ENCODE results near the gene PHACTR3.

The PHACTR3 gene

DNA sequence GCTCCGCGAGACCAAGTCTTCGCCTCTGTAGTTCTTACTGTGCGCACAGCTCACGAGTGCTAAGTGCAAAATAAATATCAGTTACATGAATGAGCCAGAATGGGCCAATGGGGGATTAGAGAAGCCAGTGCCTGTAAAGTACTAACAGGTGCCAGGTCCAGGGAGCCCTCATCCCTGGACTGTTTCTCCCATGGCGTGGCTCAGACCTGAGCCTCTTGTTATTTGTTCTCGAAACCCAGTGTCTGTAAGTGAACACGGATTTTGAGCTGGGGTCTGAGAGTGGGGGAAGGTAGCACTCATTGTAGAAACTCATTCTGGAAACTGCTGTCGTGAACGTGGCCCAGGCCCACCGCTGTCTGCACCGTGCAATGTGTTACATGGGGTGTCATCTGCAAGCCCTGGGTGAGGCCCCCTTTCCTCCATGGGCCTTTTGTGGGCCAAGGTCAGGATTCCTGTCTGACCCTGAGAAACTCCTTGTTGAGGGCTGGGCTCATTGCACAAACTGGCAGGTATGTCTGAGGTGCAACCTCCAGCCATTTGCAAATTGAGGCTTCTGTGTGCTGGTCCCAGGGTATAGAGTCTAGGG, 174.4 kb downstream of the PHACTR3 start:
- no peak for DNase-seq (ENCODE audit: low spot score)

DNA sequence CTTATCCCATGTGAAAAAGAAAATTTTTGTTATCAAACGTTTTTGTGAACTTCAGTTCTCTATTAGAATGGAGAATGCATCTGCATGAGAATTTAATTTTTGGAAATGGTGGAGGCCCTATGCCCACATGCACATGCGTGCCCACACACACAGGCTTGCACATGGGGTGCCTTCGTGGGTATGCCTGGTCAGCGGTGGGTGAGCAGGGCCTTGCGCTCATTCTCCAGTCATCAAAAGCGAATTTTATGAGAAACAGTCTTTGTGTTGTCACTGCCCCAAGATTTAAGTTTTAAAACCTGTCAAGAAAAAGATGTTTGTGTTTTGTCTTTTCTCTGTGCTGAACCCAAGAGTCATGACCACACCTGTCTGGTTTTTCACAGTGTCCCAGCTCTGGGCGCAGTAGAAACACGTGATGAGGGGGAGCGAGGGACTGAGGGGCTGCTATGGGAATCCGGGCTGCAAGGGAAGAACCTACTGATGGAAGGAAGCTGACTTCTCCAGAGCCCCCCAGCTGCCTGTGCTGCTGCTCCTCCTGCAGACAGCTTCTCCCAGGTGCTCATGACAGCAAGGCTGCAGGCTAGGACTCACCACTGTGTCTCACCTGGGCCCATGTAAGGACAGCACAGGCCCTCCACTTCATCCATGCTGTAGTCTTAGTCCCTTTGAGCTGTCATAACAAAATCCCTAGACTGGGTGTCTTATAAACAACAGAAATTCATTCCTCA, 175.5 kb downstream of the PHACTR3 start:
- no peak for DNase-seq (ENCODE audit: low spot score)

DNA sequence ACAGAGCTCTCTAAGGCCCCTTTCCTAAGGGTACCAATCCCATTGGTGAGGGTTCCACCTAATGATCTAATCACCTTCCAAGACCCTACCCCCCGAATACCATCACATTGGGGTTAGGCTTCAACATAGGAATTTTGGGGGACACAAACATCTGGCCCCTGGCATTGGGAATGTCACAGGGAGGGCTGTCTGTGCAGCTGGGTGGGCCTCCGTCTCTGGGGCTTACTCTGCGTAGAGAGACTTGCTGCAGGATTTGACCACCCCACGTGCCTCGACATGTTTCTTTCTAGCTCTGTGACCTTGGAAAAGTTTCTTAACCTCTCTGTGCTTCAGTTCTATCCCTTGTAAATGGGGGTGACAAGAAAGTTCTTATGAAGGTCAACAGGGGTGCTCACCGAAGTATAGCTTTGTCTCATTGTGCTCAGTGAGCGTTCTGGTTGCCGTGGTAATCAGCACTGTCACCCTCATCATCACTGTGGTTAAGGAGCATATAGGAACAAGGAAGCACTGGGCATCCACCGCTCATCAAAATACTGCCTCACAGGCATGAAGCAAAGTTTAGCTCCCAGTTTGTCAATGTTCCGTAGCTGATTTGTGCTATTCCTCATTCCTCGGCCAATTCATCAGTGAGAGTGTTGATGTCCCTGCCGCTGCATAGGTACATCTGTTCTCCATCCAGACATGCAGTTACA, 176.3 kb downstream of the PHACTR3 start:
- no peak for DNase-seq (ENCODE audit: low spot score)

DNA sequence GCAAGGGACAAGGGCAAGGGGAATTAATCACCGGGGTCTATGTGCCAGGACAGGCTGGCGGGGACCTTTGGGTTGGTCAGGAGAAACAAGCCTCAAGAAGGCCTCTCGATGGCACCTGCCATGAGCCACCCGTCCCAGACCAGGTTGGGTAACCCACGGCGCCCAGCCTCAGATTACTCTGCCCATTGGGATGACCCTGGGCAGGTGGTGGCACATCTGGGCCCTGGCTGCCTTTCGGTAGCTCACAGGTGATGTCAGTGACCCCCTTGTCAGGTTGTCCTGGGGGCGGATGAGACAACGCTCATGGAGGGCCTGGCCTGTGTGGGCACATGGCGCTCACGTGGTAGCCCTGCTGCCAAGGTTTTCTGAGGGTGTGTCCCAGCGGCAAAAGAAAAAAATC, 176.9 kb downstream of the PHACTR3 start:
- no peak for DNase-seq (ENCODE audit: low spot score)

DNA sequence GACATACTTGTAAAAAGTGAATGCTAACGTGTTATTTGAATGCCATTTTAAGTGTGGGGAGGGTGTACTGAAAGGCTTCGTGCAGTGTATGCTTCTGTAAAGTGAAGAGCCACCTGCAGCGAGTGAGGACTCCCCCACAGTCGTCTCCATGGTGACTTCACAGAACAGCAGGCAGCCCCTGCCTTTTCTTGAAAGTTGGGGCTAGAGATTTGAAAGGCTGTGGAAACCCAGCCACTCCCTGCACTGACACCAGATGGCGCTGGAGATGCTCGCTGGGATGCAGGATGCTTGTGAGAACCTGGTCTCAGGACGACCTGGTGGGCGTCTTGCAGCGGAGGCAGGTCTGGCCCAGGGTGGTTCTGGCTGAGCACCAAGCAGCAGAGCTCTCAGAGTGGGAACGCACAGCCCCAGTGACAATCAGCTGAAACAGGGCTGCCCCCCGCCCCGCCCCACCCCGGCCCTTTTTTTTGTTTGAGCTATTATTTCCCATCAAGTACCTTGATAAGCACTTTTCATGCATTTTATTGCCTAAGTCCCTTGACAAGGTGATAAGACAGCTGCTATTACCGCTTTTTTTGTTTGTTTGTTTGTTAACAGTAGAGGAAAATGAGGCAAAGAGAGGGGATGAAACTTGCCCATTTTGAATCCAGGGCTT, 178.8 kb downstream of the PHACTR3 start:
- DNase-seq (ENCODE audit: low spot score): peak; percentile 56

DNA sequence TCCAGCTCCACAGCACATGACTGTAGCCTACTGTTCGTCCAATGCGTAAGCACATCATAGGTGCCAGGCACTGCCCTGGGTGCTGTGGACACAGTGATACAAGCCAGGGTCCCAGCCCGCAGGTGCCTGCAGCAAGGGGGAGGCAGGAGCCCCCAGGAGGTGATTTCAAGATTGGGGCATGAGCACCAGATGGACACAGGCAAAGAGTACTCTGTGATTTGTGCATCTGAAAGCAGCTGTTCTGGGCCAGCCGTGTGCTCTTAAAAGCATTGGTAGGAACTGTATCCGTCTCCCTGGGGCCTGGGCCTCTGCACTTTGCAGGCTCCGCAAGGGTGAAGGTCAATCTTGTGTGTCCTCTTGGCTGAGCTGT, 179.3 kb downstream of the PHACTR3 start:
- no peak for DNase-seq (ENCODE audit: low spot score)

DNA sequence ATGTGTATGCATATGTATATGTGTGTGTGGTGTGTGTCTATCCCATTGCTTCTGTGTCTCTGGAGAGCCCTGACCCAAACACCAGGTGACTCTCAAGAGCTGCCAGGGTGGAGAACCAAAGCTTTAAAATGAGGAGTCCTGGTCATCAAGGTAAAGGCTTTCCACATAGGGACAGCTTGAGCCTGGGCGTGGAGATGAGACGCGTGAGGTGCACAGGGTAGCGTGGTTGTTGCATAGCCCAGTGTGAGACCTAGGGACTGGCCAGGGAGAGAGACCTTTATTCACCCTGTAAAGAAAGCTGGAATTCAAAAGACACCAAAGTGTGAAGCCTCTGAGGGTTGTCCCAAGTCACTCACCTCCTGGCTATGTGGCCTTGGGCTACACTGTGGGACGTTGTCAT, 180.0 kb downstream of the PHACTR3 start:
- DNase-seq (ENCODE audit: low spot score): no peak

DNA sequence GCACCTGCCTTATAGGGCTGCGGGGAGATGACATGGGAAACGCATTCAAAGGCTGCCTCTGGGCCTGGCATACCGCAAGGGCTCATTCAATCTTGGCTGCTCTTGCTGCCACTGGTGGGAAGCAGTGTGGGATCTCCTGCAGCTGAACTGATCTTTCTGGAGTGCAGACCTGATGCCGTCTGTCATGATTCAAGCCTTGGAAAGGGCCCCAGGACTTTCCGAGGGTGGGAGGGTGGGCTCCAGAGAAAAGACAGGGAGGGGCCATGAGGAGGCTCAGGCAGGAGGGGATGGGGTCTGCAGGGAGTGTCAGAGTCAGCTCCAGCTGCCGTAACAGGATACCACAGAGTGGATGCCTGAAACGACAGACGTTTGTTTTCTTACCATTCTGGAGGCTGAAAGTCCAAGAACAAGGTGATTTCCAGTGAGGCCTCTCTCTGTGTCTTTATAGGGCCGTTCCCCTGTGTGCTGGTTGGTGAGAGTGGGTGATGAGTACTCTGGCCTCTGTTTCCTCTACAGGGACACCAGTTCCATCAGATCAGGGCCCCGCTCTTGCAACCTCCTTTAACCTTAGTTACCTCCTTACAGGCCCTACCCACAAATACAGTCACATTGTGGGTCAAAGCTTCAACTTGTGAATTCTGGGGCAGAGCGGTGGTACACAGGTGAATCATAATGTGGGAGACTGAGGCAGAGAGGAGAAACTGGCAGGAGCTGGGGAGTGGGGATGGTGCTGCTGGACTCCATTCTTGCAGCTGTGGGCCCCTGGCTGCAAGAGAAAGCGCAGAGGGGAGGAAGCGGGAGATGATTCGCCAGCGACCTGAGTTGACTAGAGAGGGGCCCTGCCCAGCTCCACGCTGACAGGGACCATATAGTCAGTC, 180.7 kb downstream of the PHACTR3 start:
- no peak for DNase-seq (ENCODE audit: low spot score)

DNA sequence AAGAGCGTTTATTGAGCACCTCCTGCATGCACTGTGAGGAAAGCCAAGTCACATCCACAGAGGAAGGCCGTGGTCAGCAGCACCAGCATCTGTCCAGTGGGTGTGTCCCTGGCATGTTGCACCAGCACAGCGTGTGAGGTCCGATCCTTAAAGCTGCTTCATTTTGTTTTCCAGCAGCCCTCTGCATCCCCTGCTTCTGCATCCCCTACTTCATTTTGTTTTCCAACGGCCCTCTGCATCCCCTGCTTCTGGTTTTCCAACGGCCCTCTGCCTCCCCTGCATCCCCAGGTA, 181.3 kb downstream of the PHACTR3 start:
- DNase-seq (ENCODE audit: low spot score): no peak

DNA sequence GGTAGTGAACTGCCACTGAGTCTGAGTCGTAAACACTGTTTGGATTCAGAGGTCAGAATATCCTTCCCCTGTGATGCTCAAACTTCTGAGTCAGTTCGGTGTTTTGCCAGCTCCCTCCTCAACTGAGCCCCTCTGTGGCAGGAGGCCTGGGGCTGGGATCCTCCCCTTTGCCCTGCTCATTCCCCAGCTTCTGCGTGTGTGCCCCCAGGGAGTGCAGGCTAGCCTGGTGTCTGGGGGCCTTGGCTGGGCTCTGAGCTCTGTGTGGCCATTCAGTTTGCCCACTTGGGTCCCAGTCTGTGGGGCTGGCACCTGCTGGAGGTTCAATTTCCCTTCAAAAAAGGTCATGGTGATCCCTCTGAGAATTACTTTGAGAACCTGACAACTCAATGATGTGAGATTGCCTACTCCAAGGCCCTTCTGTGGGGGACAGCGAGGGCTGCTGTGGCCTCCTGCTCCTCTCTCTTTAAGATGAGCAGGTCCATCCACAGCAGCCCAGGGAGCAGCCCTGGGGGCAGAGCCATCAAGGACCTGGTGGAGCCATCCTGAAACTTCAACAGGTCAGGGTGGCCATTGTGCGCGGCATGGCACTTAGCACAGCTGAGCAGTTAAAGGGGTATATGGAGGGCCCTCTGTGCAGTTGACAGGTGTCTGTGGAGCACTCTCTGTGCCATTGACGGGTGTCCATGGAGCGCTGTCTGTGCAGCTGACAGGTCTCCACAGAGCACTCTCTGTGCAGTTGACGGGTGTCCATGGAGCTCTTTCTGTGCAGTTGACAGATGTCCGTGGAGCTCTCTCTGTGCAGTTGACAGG, 181.9 kb downstream of the PHACTR3 start:
- DNase-seq (ENCODE audit: low spot score): no peak

DNA sequence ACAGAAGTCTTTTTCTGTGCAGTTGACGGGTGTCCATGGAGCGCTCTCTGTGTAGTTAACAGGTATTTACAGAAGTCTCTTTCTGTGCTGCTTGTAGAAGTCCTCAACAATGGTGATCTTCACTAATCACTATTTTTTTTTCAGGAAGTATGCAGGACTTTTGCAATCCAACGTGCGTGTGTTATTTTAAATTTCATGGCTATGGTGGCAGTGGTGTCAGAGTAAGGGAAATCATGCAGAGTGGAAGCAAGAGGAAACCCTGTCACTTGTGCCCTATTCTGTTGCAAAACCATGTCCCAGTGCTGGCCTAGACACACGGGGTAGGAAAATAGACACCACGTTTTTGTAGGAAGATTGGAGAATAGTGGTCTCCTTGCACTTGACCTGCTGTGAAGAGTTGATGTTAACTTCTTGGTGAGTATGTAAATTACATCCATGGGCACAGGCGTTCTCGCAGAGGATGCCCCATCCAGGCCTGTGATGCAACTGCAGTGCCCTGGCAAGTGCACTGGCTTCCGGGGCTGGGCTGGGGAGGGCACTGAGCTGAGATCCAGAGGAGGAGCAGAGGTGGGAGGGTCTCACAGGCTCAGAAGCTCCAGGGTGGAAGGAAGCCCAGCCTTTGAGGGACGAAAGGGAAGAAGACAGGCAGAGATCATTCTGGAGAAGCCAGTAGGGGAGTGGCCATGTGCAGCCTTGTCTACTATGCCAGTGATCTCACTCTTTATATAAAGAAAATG, 182.6 kb downstream of the PHACTR3 start:
- DNase-seq (ENCODE audit: low spot score): no peak

DNA sequence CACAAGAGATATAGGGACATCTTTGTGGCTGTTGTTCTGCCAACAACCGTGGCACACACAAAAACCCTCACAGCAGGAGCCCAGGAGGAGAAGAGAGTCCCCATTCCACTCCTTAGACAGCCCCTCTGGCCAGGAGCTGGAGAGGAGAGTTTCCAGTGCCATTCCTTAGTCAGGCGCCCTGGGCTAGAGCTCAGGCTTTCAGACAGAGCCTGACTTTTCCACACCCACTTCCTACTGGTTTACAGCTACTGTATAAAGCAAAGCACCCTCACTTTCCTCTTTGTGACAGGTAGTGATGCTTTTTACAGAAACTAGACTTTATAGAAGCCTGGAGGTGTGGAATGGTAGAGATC, 183.2 kb downstream of the PHACTR3 start:
- no peak for DNase-seq (ENCODE audit: low spot score)

DNA sequence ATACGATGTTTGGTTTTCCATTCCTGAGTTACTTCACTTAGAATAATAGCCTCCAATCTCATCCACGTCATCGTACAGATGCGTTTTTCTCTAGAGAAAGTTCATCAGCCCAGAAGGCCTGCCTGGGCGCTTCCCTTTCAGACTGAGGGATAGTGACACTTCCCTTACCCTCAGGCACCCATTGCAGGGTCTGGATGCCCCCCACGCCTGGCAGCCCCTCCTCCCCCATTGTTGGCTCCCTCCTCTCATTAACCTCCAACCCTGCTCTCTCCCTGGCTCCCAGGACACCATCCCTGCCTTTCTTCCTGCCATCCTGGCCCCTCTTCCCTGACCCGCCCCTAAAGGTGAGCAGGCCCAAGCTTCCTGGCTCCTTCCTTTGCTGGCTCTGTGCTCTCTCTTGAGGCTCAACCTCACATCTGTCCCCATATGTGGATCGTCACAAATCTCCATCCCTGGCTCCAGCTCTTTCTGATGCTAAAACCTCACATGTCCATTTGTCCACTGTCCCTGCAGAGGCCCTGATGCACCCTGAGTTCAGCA, 183.9 kb downstream of the PHACTR3 start:
- DNase-seq (ENCODE audit: low spot score): no peak

DNA sequence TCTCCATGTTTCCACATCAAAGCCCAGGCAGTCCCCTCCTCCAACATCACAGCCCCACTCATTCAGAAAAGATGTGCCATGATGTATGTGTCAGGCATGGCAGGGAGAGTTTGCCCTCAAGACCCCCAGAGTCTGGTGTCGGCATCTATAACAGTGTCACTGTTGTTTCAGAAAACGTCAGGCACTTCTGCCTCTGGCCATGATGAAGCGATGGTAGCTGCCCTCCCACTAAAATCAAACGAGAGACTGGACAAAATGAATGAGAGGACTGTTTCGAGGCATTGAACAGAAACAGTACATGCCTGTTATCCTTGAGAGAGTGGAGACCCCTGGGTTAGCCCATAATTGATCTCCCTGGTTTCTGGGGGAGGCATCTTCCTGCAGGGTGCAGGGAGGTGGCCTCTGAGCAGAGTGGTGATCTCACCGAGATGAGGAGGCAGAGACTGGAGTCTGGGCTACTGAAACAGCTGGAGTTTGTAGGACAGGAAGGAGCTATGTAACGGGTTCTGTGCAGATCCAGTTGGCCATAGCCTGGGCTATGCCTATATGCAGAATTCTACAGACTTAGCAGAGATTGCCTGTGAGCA, 184.6 kb downstream of the PHACTR3 start:
- no peak for DNase-seq (ENCODE audit: low spot score)

DNA sequence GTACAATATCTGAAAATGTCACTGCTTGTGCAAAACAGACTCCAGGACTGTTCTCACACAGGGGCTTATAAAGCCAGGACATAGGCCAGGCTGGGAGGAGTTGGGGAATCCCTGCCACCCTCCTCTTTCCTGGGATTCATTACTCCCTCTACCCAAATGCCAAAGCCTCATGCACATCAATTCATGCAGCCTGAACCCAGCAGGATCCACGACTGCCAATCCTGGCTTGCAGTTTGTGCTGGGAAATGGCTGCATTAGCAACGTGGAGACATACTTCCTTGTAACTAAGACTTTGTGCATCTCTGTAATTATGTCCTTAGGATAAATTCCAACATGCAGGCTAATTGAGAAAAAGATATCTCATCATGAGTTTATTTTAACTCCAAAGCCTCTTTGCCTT, 185.3 kb downstream of the PHACTR3 start:
- DNase-seq (ENCODE audit: low spot score): no peak

DNA sequence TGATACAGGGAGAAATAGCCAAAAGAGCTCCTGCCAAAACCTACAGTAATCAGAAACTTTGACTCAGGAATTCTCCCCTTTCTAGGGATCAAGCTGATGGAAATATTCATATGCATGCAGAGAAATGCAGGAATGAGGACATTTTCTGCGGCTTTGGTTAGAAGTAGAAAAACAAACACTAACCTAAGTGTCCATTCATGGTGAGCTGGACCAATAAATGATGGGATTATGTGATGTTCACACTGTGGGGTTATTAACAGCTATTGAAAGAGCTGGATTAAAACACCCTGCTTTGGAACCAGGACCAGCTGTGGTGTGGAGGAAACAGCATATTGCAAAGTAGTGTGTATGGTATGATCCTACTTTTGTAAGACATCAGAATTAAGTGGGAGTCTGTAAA, 186.0 kb downstream of the PHACTR3 start:
- no peak for DNase-seq (ENCODE audit: low spot score)

DNA sequence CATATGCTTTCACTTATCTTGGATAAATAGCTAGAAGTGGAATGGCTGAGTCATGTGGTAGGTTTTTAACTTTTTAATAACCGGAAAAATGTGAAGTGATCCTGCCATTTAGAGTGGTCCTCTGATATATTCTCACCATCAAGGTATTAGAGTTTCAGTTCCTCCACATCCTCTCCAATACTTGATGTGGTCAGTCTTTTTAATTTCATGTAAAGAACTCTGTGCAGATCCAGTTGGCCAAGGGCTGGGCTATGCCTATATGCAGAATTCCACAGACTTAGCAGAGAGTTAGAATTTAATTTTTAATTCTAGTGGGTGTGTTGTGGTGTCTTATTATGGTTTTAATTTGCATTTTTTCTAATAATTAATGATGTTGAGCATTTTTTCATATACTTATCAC, 188.0 kb downstream of the PHACTR3 start:
- no peak for DNase-seq (ENCODE audit: low spot score)

DNA sequence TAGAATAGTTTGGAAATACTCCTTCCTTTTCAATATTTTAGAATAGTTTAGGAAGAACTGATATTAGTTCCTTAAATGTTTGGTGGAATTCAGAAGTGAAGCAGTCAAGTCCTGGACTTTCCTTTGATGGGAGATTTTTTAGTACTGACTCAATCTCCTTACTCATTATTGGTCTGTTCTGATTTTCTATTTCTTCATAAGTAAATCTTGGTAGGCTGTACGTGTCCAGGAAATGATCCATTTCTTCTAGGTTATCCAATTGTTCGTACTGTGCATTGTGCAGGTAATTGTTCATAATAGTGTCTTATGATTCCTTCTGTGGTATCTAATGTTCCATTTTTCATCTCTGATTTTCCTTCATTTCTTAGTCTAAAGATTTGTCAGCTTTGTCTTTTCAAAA, 190.2 kb downstream of the PHACTR3 start:
- peak; percentile 15 for DNase-seq (ENCODE audit: low spot score)

DNA sequence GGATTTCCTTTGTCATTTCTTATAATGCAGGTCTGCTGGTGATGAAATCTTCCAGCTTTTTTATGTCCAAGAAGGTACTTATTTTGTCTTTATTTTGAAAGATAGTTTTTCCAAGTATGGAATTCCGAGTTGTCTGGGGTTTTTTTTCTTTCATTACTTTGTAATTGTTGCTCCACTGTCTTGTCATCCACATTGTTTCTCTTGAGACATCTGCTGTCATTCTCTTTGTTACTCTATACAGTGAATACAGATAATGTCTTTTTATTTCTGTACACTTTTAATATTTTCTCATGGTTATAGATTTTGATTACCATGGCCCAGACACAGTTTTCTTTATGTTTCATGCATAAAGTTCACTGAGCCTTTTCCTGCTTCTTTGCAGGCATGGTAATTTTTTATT, 196.0 kb downstream of the PHACTR3 start:
- DNase-seq (ENCODE audit: low spot score): no peak

DNA sequence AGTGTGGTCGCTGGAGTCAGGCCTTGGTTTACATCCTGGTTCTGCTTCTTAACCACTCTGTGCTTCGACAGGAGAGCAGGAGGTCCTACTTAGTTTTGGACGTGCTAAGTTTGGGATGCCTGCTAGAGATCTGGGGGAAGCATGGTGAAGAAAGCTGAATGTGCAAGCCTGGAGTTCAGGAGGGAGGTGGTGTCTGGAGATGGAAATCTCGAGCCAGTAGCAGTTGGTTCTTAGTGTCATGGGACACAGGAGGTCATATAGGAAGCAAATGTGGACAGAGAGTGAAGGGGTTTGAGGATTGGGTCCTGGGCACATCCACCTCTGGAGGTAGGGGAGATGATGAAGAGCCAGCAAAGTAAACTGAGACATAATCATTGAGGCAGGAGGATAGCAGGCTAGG, 197.7 kb downstream of the PHACTR3 start:
- no peak for DNase-seq (ENCODE audit: low spot score)

Measured in RKO (cell line).